D721Med (cell line): ENCODE results near the gene ZNF239.

Source experiments
- DNase-seq: peaks from one replicate; pipeline ENCODE4 v3.0.0; 2011; ENCODE audit warnings: low spot score; ENCODE audit not compliant: insufficient read length
- FAIRE-seq: peaks from 2 replicates; lab custom pipeline; 2011; peaks lifted over from hg19 to GRCh38; lab: Jason Lieb, UNC
- CTCF ChIP-seq: IDR thresholded peaks from 2 replicates; pipeline ENCODE4 v1.5.1; 2012; ENCODE audit warnings: mild to moderate bottlenecking, control low read depth; ENCODE audit not compliant: insufficient read depth; ENCODE audit errors: missing control alignments

Gene ZNF239

GRCh38 chr10:43576580-43576979 is 2.2 kb upstream of the ZNF239 start:
- no peak for FAIRE-seq
- DNase-seq, result no peak
- TF ChIP-seq CTCF, result no peak

GRCh38 chr10:43576062-43576461 is 1.6 kb upstream of the ZNF239 start:
- DNase-seq (no peak), FAIRE-seq (no peak)
- no peak for TF ChIP-seq CTCF

GRCh38 chr10:43574906-43575305 is 490 bp upstream of the ZNF239 start:
- no peak for DNase-seq
- TF ChIP-seq CTCF, result no peak
- no peak for FAIRE-seq

DNA sequence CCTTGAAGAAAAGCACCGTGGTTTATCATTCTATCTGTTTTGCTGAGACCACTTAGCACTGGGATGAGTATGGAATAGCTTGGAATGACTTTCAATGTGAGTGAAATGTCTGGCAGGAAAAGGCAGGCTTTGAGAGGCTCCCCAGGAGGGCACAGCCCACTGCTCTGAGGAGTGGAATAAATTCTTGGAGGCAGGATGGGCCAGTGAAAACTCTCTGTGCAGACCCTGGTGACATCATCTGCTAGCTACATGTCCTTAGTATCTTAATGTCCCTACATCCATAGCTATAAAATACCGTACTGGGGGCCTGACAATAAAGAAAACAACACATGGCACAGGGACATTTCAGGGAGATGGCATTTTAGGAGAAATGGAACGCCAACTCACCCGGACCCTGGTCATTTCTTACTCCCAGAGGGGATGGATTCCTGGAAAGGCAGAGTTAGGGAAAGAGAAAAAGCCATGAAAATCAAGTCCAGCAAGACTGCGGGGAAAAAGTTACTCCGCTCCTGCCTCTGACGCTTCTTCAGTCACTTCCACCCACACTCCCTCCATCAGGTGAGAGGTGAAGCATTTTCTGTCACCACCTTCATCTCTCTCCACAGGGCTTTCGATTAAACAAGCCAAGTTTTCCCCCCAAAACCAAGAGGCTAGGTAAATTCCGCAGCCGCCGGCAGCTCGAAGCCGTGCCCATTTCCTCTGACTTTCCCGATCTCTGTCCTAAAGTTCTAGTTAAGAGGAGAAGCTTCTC is 991 bp downstream of the ZNF239 start:
- no peak for TF ChIP-seq CTCF
- no peak for FAIRE-seq
- no peak for DNase-seq

DNA sequence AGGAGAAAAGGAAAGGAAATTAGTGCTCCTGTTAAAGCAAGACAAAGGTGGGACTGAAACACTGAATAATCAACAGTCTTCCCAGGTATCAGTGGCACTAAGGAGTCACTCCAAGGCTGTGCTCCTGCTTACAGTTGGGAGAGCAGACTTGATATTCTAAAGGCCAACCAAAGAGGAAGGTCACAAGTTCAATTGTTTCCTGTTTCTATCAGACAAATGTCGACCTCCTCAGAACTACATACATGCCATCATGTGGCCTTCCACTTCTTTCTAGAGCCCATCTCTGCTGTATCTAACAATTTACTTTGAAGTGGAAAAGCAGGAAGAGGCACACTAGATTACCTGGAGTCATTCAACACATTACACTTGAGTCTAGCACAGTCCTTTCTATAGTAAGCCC is 3.4 kb downstream of the ZNF239 start:
- DNase-seq (no peak), FAIRE-seq (no peak)
- no peak for TF ChIP-seq CTCF

DNA sequence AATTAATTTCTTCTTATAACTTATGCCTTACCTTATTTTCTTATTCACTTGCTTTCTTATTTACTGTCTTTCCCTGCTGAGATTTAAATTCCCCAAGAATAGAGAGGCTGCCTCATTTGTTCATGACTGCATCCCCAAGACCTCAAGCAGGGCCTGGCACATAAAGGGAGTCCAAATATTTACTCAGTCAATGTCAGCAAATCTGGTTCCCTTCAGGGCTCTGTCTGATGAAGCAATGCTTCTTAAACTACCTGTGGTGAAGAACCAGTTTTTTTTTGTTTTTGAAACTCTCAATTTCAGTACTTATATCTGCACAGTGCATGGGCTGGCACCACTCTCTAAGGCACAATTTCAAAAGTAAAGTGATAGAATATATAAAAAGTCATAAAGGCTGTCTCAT is 4.7 kb downstream of the ZNF239 start:
- FAIRE-seq (no peak), DNase-seq (no peak)

More for the DNA sequence above, 4.7 kb downstream of the ZNF239 start:
- no peak for TF ChIP-seq CTCF
